GM03348 (cell line): ENCODE measurements around the gene APOH.
"Not testable (repeated sequence)": the region's sequence is repeated elsewhere in the genome, so short reads cannot be mapped to it uniquely, and the experiment has no call there.

ENCODE experiments used
- DNase-seq: peaks from one replicate; pipeline ENCODE4 v3.0.0; 2012; ENCODE audit warnings: low spot score

Gene APOH

GRCh38 chr17:66228887-66229782 is at the start of gene APOH:
TSS of gene APOH (minus strand) at chr17:66229415. CDS start at chr17:66229379, 36 bp downstream.
- DNase-seq = no peak

GRCh38 chr17:66277191-66277590 is 48.0 kb upstream of the APOH start:
- DNase-seq = no peak

- DNase-seq = no peak
Observed at GRCh38 chr17:66276328-66276937, 47.2 kb upstream of the APOH start.

GRCh38 chr17:66275651-66276050 is 46.4 kb upstream of the APOH start:
- peak; percentile 84 for DNase-seq

GRCh38 chr17:66273586-66273848 is 44.3 kb upstream of the APOH start:
- no peak for DNase-seq

GRCh38 chr17:66272811-66273585 is 43.8 kb upstream of the APOH start:
- peak; percentile 79 for DNase-seq

- DNase-seq = no peak
Observed at GRCh38 chr17:66271512-66271911, 42.3 kb upstream of the APOH start.

GRCh38 chr17:66270106-66270505 is 40.9 kb upstream of the APOH start:
- DNase-seq = no peak

- peak; percentile 85 for DNase-seq
Observed at GRCh38 chr17:66268247-66268927, 39.2 kb upstream of the APOH start.

GRCh38 chr17:66264696-66265095 is 35.5 kb upstream of the APOH start:
- no peak for DNase-seq

GRCh38 chr17:66262767-66263166 is 33.6 kb upstream of the APOH start:
- no peak for DNase-seq

GRCh38 chr17:66260688-66261087 is 31.5 kb upstream of the APOH start:
- DNase-seq = no peak

GRCh38 chr17:66260275-66260674 is 31.1 kb upstream of the APOH start:
- no peak for DNase-seq

GRCh38 chr17:66255527-66255971 is 26.3 kb upstream of the APOH start:
- no peak for DNase-seq

GRCh38 chr17:66255112-66255511 is 25.9 kb upstream of the APOH start:
- peak; percentile 77 for DNase-seq

GRCh38 chr17:66253458-66253857 is 24.2 kb upstream of the APOH start:
- not testable (repeated sequence) for DNase-seq

GRCh38 chr17:66250686-66251085 is 21.5 kb upstream of the APOH start:
- DNase-seq = no peak

- no peak for DNase-seq
Observed at GRCh38 chr17:66248285-66248684, 19.1 kb upstream of the APOH start.

- DNase-seq = no peak
Observed at GRCh38 chr17:66241839-66242238, 12.6 kb upstream of the APOH start.

GRCh38 chr17:66240630-66241029 is 11.4 kb upstream of the APOH start:
- DNase-seq = no peak

GRCh38 chr17:66240013-66240412 is 10.8 kb upstream of the APOH start:
- no peak for DNase-seq

GRCh38 chr17:66235377-66235994 is 6.3 kb upstream of the APOH start:
- DNase-seq = no peak
